GM12873 (cell line): ENCODE results near the gene LPP.

ENCODE experiments used
- CTCF ChIP-seq: IDR thresholded peaks from 2 replicates; pipeline ENCODE4 v1.5.1; 2012; ENCODE audit warnings: low read depth, mild to moderate bottlenecking, moderate library complexity, low read length, control low read depth; ENCODE audit not compliant: insufficient read depth; ENCODE audit errors: missing control alignments

The LPP gene

GRCh38 chr3:188274249-188274915 is 120.4 kb downstream of the LPP start:
- TF ChIP-seq CTCF = no peak

GRCh38 chr3:188276375-188276774 is 122.4 kb downstream of the LPP start:
- TF ChIP-seq CTCF = no peak

- TF ChIP-seq CTCF = no peak
These were observed 124.9 kb downstream of the LPP start for GRCh38 chr3:188278717-188279324.

- no peak for TF ChIP-seq CTCF
These were observed 125.8 kb downstream of the LPP start for GRCh38 chr3:188279502-188280335.

- TF ChIP-seq CTCF = no peak
These were observed 126.7 kb downstream of the LPP start for GRCh38 chr3:188280627-188281026.

- TF ChIP-seq CTCF = no peak
These were observed 128.9 kb downstream of the LPP start for GRCh38 chr3:188282871-188283270.

- no peak for TF ChIP-seq CTCF
These were observed 129.4 kb downstream of the LPP start for GRCh38 chr3:188283347-188283746.
